HEK293T (cell line): Measurements from ENCODE around the gene GMPR.

ENCODE experiments used
- CTCF ChIA-PET: fragments of 350-600 bp; formaldehyde crosslinking; extraction: SDS; loops from one replicate; lab custom pipeline; 2021; ENCODE audit warnings: antibody characterized with exemption, inconsistent platforms; lab: Yijun Ruan, JAX
- POLR2A ChIA-PET: fragments of 350-600 bp; formaldehyde crosslinking; extraction: SDS; loops from one replicate; lab custom pipeline; 2020; ENCODE audit warnings: antibody characterized with exemption, inconsistent platforms; lab: Yijun Ruan, JAX
- DNase-seq: peaks from one replicate; pipeline ENCODE4 v3.0.0; 2012; ENCODE audit warnings: mixed read lengths; ENCODE audit errors: extremely low spot score
- ARNT ChIP-seq: fragments of 450-650 bp; IDR thresholded peaks from 2 replicates; pipeline ENCODE4 v1.6.1; 2017; ENCODE audit warnings: mild to moderate bottlenecking
- BHLHE40 ChIP-seq: fragments of 450-650 bp; IDR thresholded peaks from 2 replicates; pipeline ENCODE4 v1.6.1; 2016; ENCODE audit warnings: mild to moderate bottlenecking, moderate library complexity, borderline replicate concordance
- CTBP1 ChIP-seq: fragments of 450-650 bp; IDR thresholded peaks from 2 replicates; pipeline ENCODE4 v1.6.1; 2016; ENCODE audit warnings: borderline replicate concordance
- ELF4 ChIP-seq: fragments of 450-650 bp; IDR thresholded peaks from 2 replicates; pipeline ENCODE4 v1.6.1; 2017; ENCODE audit warnings: antibody characterized with exemption
- FOXA1 ChIP-seq: fragments of 450-650 bp; IDR thresholded peaks from 2 replicates; pipeline ENCODE4 v1.6.1; 2016; ENCODE audit warnings: mild to moderate bottlenecking
- FOXK2 ChIP-seq: fragments of 450-650 bp; IDR thresholded peaks from 2 replicates; pipeline ENCODE4 v1.6.1; 2016; ENCODE audit warnings: mild to moderate bottlenecking
- FOXM1 ChIP-seq: fragments of 450-650 bp; IDR thresholded peaks from 2 replicates; pipeline ENCODE4 v1.6.1; 2017; ENCODE audit warnings: mild to moderate bottlenecking, borderline replicate concordance
- HDGF ChIP-seq: fragments of 450-650 bp; IDR thresholded peaks from 2 replicates; pipeline ENCODE4 v1.6.1; 2017; ENCODE audit warnings: antibody characterized with exemption, borderline replicate concordance
- L3MBTL2 ChIP-seq: fragments of 450-650 bp; conservative IDR thresholded peaks from 2 replicates; pipeline ENCODE4 v1.6.1; 2016; ENCODE audit warnings: mild to moderate bottlenecking
- LEF1 ChIP-seq: fragments of 450-650 bp; IDR thresholded peaks from 2 replicates; pipeline ENCODE4 v1.6.1; 2017; ENCODE audit warnings: mild to moderate bottlenecking, borderline replicate concordance
- NFRKB ChIP-seq: fragments of 450-650 bp; IDR thresholded peaks from 2 replicates; pipeline ENCODE4 v1.6.1; 2016; ENCODE audit warnings: mild to moderate bottlenecking, moderate library complexity
- SP1 ChIP-seq: fragments of 450-650 bp; IDR thresholded peaks from 2 replicates; pipeline ENCODE4 v1.6.1; 2017
- SUZ12 ChIP-seq: fragments of 450-650 bp; IDR thresholded peaks from 2 replicates; pipeline ENCODE4 v1.6.1; 2016; ENCODE audit warnings: mild to moderate bottlenecking
- TARDBP ChIP-seq: fragments of 450-650 bp; IDR thresholded peaks from 2 replicates; pipeline ENCODE4 v1.6.1; 2016
- ZNF384 ChIP-seq: fragments of 450-650 bp; IDR thresholded peaks from 2 replicates; pipeline ENCODE4 v1.6.1; 2016
- TF ChIP-seq, protein P1 (sequence below): fragments of 450-650 bp; IDR thresholded peaks from 2 replicates; pipeline ENCODE4 v1.6.1; 2016

Gene GMPR

DNA sequence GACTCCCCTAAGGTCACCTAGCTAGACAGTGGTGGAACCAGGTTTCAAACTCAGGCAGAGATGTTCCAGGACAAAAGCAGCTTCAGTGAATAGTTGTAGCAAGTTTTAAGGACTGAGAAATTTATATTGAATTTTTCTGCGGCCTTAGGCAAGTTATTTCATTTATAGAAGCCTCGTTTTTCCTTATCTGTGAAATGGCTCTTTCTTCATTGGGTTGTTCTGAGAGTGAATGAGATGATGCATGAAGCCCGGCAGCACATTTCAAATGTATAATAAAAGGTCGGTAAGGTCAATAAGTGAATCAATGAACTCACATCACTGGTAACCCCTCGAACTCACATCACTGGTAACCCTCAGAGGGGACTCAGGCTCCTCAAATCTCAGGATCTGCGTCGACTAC, 1.1 kb upstream of the GMPR start:
- CTCF ChIA-PET: interaction anchor here (0.6 kb wide), 2 partner anchors 9 to 80 kb away, joined by 3 to 4 read pairs; no protein-coding TSS in a partner anchor
- TF ChIP-seq TARDBP: no peak
- no peak for TF ChIP-seq LEF1
- TF ChIP-seq ZNF384: no peak
- POLR2A ChIA-PET: no interaction called here
- no peak for DNase-seq

GRCh38 chr6:16238963-16239797, 793 bp downstream of the GMPR start:
- ChIA-PET CTCF (interaction anchor here (1.1 kb wide), 1 partner anchor 498 kb away, joined by 8 read pairs; no protein-coding TSS in a partner anchor), POLR2A (no interaction called here)
- DNase-seq: no peak
- no peak for TF ChIP-seq FOXK2
- TF ChIP-seq, protein P1, sequence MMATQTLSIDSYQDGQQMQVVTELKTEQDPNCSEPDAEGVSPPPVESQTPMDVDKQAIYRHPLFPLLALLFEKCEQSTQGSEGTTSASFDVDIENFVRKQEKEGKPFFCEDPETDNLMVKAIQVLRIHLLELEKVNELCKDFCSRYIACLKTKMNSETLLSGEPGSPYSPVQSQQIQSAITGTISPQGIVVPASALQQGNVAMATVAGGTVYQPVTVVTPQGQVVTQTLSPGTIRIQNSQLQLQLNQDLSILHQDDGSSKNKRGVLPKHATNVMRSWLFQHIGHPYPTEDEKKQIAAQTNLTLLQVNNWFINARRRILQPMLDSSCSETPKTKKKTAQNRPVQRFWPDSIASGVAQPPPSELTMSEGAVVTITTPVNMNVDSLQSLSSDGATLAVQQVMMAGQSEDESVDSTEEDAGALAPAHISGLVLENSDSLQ: no peak
- TF ChIP-seq HDGF: no peak
- no peak for TF ChIP-seq L3MBTL2
- no peak for TF ChIP-seq ARNT
- no peak for TF ChIP-seq FOXM1
- TF ChIP-seq SP1: no peak
- no peak for TF ChIP-seq SUZ12
- TF ChIP-seq ELF4: no peak
- no peak for TF ChIP-seq TARDBP
- no peak for TF ChIP-seq BHLHE40
- TF ChIP-seq ZNF384: no peak

GRCh38 chr6:16239798-16240123, 1.4 kb downstream of the GMPR start:
- ChIA-PET POLR2A (no interaction called here), CTCF (no interaction called here)
- no peak for DNase-seq
- TF ChIP-seq NFRKB (no peak), HDGF (no peak)

DNA sequence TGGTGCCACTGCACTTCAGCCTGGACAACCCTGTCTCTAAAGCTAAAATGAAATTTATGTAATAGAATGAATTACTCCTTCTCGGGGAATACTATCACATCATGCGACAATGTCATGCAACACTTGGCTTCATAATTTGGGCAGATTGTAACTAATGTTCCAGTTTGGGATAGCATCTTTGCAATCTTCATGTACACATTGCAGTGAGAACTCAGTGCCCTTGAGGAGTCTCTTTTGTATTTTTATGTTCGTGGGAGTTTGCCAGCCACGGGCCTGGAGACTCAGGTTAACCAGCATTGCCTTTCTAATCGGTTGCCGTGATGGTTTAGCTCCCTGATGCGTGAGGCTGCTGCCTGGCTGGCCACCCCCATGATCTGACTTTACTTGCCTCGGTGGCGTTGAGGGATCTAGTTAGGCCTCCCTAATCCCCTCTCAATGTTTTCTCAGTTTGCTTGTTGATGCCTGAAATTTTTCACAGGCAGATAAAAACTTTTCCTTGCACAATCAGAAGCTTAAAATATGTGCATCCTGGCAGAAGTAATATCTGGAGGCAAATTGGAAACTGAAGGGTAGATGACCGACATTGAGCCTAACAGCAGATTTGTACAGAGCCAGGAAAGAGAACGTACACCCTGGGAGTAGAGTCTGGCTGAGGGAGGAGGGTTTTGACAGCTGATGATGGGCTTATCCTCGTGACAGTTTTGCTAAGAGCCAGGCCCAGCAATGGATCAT, 2.4 kb downstream of the GMPR start:
- ChIA-PET POLR2A (no interaction called here), CTCF (interaction anchor here (0.6 kb wide), 1 partner anchor 1484 kb away, joined by 3 read pairs; no protein-coding TSS in a partner anchor)
- no peak for DNase-seq
- no peak for TF ChIP-seq FOXA1
- TF ChIP-seq, protein P1: no peak
- no peak for TF ChIP-seq ARNT
- TF ChIP-seq L3MBTL2: no peak
- TF ChIP-seq ZNF384: no peak

DNA sequence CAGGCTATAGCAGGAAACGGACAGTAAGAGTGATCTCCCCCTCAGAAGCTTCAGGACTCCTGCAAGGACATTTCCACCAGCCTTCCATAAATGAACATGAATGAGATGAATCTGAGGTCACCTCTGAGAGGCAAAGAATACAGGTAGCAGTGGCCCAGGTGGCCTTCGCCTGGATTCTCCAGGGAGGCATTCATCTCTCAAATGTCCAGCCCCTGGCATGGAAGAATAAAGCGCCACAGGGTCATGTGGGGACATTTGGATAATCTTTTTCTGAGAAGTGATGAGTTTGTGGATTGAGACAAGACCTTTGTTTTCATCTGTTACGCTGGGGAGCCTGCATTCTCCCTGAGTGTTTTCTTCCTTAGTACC, 2.9 kb downstream of the GMPR start:
- no peak for DNase-seq
- ChIA-PET CTCF (interaction anchor here (0.6 kb wide), 1 partner anchor 1485 kb away, joined by 3 read pairs; no protein-coding TSS in a partner anchor), POLR2A (no interaction called here)
- TF ChIP-seq FOXM1 (no peak), SUZ12 (no peak), HDGF (no peak), LEF1 (no peak), CTBP1 (no peak), TARDBP (no peak), FOXK2 (no peak), L3MBTL2 (no peak), BHLHE40 (no peak), SP1 (no peak)
- TF ChIP-seq, protein P1: no peak

DNA sequence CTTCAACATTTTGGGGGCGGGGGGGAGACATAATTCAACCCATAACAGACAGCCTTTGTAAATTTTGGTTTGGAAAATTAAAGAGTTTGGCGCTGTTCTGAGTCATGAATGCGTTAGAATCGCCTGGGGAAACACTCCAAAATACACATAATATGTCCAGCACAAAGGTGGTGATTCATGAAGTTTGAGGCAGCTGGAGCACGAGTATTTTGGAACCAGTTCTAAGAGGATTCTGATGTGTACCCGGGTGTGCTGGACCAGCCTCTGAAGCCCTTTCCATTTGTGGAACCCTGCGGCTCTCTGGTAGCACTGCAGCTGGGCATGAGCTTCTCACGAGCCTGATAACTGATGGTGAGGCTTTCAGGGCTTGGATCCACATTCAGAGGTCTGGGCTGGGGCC, 4.7 kb downstream of the GMPR start:
- TF ChIP-seq LEF1: no peak
- ChIA-PET POLR2A (no interaction called here), CTCF (no interaction called here)
- DNase-seq: no peak

GRCh38 chr6:16243664-16244063, 5.3 kb downstream of the GMPR start:
- ChIA-PET CTCF (interaction anchor here (1.2 kb wide), 1 partner anchor 61 kb away, joined by 3 read pairs; no protein-coding TSS in a partner anchor), POLR2A (no interaction called here)
- no peak for DNase-seq
- TF ChIP-seq TARDBP: no peak
- no peak for TF ChIP-seq FOXK2
- no peak for TF ChIP-seq SP1
- TF ChIP-seq BHLHE40: no peak
